ENCODE results near the gene EXO1.

The EXO1 gene

GRCh38 chr1:241895013-241895412 is 47.0 kb downstream of the EXO1 start:
- no peak for DNase-seq

GRCh38 chr1:241896670-241896962 is 48.6 kb downstream of the EXO1 start:
- DNase-seq: no peak

GRCh38 chr1:241899210-241899609 is 51.2 kb downstream of the EXO1 start:
- DNase-seq: no peak

GRCh38 chr1:241900381-241900780 is 52.4 kb downstream of the EXO1 start:
- DNase-seq: no peak

- no peak for DNase-seq
Observed at GRCh38 chr1:241902391-241903065, 54.5 kb downstream of the EXO1 start.

GRCh38 chr1:241916196-241916595 is 68.2 kb downstream of the EXO1 start:
- no peak for DNase-seq

- no peak for DNase-seq
Observed at GRCh38 chr1:241917487-241917886, 69.5 kb downstream of the EXO1 start.

GRCh38 chr1:241918879-241919278 is 70.9 kb downstream of the EXO1 start:
- DNase-seq: no peak

GRCh38 chr1:241924080-241924808 is 76.2 kb downstream of the EXO1 start:
- DNase-seq: no peak

GRCh38 chr1:241926141-241926540 is 78.1 kb downstream of the EXO1 start:
- no peak for DNase-seq

- no peak for DNase-seq
Observed at GRCh38 chr1:241927321-241927720, 79.3 kb downstream of the EXO1 start.

GRCh38 chr1:241932845-241933244 is 84.8 kb downstream of the EXO1 start:
- no peak for DNase-seq

- peak; percentile 7 for DNase-seq
Observed at GRCh38 chr1:241934201-241934848, 86.3 kb downstream of the EXO1 start.

- no peak for DNase-seq
Observed at GRCh38 chr1:241934866-241935265, 86.9 kb downstream of the EXO1 start.
